GM18870 (cell line): ENCODE measurements around the gene ACSL6.

Source experiments
- ATAC-seq: cut with Tn5 transposase; IDR thresholded peaks from one replicate; pipeline ENCODE4 v1.9.1; 2021; ENCODE audit warnings: moderate library complexity; ENCODE audit not compliant: unreplicated experiment

The ACSL6 gene

GRCh38 chr5:132017738-132018625 lies 6.5 kb upstream of the ACSL6 start:
- no peak for ATAC-seq

- ATAC-seq, result no peak
These were observed 5.9 kb upstream of the ACSL6 start for GRCh38 chr5:132017316-132017715.

GRCh38 chr5:132016721-132017250 lies 5.3 kb upstream of the ACSL6 start:
- ATAC-seq, result no peak

- ATAC-seq, result no peak
These were observed 2.3 kb upstream of the ACSL6 start for GRCh38 chr5:132013711-132014110.

- ATAC-seq, result no peak
These were observed 1.7 kb upstream of the ACSL6 start for GRCh38 chr5:132013006-132013689.

GRCh38 chr5:132012371-132013005 lies 1.0 kb upstream of the ACSL6 start:
- ATAC-seq, result no peak

- ATAC-seq, result no peak
These were observed 353 bp downstream of the ACSL6 start for GRCh38 chr5:132010989-132011621.

GRCh38 chr5:132010645-132010988 lies 841 bp downstream of the ACSL6 start:
- ATAC-seq, result no peak

- ATAC-seq, result no peak
These were observed 1.6 kb downstream of the ACSL6 start for GRCh38 chr5:132009706-132010405.

- ATAC-seq, result no peak
These were observed 2.3 kb downstream of the ACSL6 start for GRCh38 chr5:132008961-132009680.

GRCh38 chr5:132008163-132008473 lies 3.3 kb downstream of the ACSL6 start:
- ATAC-seq, result peak; percentile 19

GRCh38 chr5:132007399-132008162 lies 3.9 kb downstream of the ACSL6 start:
- peak; percentile 84 for ATAC-seq

GRCh38 chr5:132006331-132007120 lies 4.9 kb downstream of the ACSL6 start:
- no peak for ATAC-seq

- ATAC-seq, result no peak
These were observed 5.9 kb downstream of the ACSL6 start for GRCh38 chr5:132005591-132005990.

GRCh38 chr5:132003982-132004381 lies 7.5 kb downstream of the ACSL6 start:
- no peak for ATAC-seq

GRCh38 chr5:132003170-132003744 lies 8.2 kb downstream of the ACSL6 start:
- ATAC-seq, result no peak

GRCh38 chr5:132002757-132003156 lies 8.7 kb downstream of the ACSL6 start:
- ATAC-seq, result no peak
